Mesodermal cell (in vitro differentiated cells): Measurements from ENCODE around the gene SNTG2.

Source experiments
- H3K27ac ChIP-seq: 2 replicates; pipeline ENCODE4 v1.7.0; 2013; ENCODE audit warnings: mild to moderate bottlenecking, low read depth, low read length, moderate library complexity; ENCODE audit not compliant: severe bottlenecking
- H3K36me3 ChIP-seq: 2 replicates; pipeline ENCODE4 v1.7.1; 2013; ENCODE audit warnings: mild to moderate bottlenecking, low read length, moderate library complexity; ENCODE audit not compliant: control insufficient read depth, insufficient read depth
- H3K4me1 ChIP-seq: one replicate; pipeline ENCODE4 v1.7.1; 2013; ENCODE audit warnings: mild to moderate bottlenecking, low read length; ENCODE audit not compliant: insufficient read depth, control insufficient read depth, poor library complexity, severe bottlenecking
- H3K4me3 ChIP-seq: 2 replicates; pipeline ENCODE4 v1.7.0; 2013; ENCODE audit warnings: low read length, control low read depth, mild to moderate bottlenecking; ENCODE audit not compliant: insufficient read depth, poor library complexity, severe bottlenecking; ENCODE audit errors: extremely low read depth
- H3K9me3 ChIP-seq: 2 replicates; pipeline ENCODE4 v1.7.1; 2013; ENCODE audit warnings: mild to moderate bottlenecking, low read length, moderate library complexity; ENCODE audit not compliant: control insufficient read depth
- WGBS, 2 experiments: methylation state at CpG; one replicate each; pipeline ENCODE4 v1.1.5; 2013; ENCODE audit warnings: missing lambda C conversion rate in 2 of 2; ENCODE audit not compliant: insufficient coverage in 2 of 2; 5-methylcytosine and 5-hydroxymethylcytosine counted together

Gene SNTG2

GRCh38 chr2:1254662-1255343 is 304.2 kb downstream of the SNTG2 start:
- H3K36me3 ChIP-seq = no peaks in the 10 kb centered on the region
- no peak overlapping the region for H3K4me3 ChIP-seq
- H3K27ac ChIP-seq = no peak overlapping the region
- WGBS, 2 experiments = 84 to 90% methylated on average over 13 to 16 of the region's 18 CpGs
- no peaks in the 10 kb centered on the region for H3K4me1 ChIP-seq
- no peaks in the 10 kb centered on the region for H3K9me3 ChIP-seq

- H3K36me3 ChIP-seq = no peaks in the 10 kb centered on the region
- no peaks in the 10 kb centered on the region for H3K9me3 ChIP-seq
- no peaks in the 10 kb centered on the region for H3K4me1 ChIP-seq
- H3K4me3 ChIP-seq = no peak overlapping the region
- 76 to 85% methylated on average over 7 to 8 of the region's 10 CpGs for WGBS, 2 experiments
- H3K27ac ChIP-seq = no peak overlapping the region
Observed at GRCh38 chr2:1256632-1257324, 306.1 kb downstream of the SNTG2 start.

GRCh38 chr2:1257334-1257733 is 306.7 kb downstream of the SNTG2 start:
- H3K27ac ChIP-seq = no peak overlapping the region
- no peaks in the 10 kb centered on the region for H3K9me3 ChIP-seq
- H3K4me3 ChIP-seq = no peak overlapping the region
- 58 to 83% methylated on average over 5 to 8 of the region's 11 CpGs for WGBS, 2 experiments
- no peaks in the 10 kb centered on the region for H3K4me1 ChIP-seq
- no peaks in the 10 kb centered on the region for H3K36me3 ChIP-seq

- no peak overlapping the region for H3K27ac ChIP-seq
- H3K9me3 ChIP-seq = no peaks in the 10 kb centered on the region
- no peaks in the 10 kb centered on the region for H3K4me1 ChIP-seq
- no peaks in the 10 kb centered on the region for H3K36me3 ChIP-seq
- WGBS, 2 experiments = 91 to 92% methylated on average over 5 to 8 of the region's 9 CpGs
- H3K4me3 ChIP-seq = no peak overlapping the region
Observed at GRCh38 chr2:1259746-1260145, 309.1 kb downstream of the SNTG2 start.

- no peaks in the 10 kb centered on the region for H3K9me3 ChIP-seq
- WGBS, 2 experiments = 91 to 93% methylated on average over 26 of the region's 29 CpGs
- no peak overlapping the region for H3K27ac ChIP-seq
- no peaks in the 10 kb centered on the region for H3K36me3 ChIP-seq
- H3K4me3 ChIP-seq = no peak overlapping the region
- H3K4me1 ChIP-seq = no peaks in the 10 kb centered on the region
Observed at GRCh38 chr2:1262609-1263008, 312.0 kb downstream of the SNTG2 start.

- no peak overlapping the region for H3K4me3 ChIP-seq
- H3K27ac ChIP-seq = no peak overlapping the region
- 85 to 90% methylated on average over 4 of the region's 4 CpGs for WGBS, 2 experiments
- no peaks in the 10 kb centered on the region for H3K9me3 ChIP-seq
- no peaks in the 10 kb centered on the region for H3K4me1 ChIP-seq
- no peaks in the 10 kb centered on the region for H3K36me3 ChIP-seq
Observed at GRCh38 chr2:1265454-1265853, 314.8 kb downstream of the SNTG2 start.

GRCh38 chr2:1266351-1266750 is 315.7 kb downstream of the SNTG2 start:
- WGBS, 2 experiments = 84 to 100% methylated on average over 2 to 4 of the region's 12 CpGs
- Histone ChIP-seq H3K9me3 (no peaks in the 10 kb centered on the region), H3K4me1 (no peaks in the 10 kb centered on the region), H3K27ac (no peak overlapping the region), H3K4me3 (no peak overlapping the region), H3K36me3 (no peaks in the 10 kb centered on the region)

GRCh38 chr2:1268034-1268433 is 317.4 kb downstream of the SNTG2 start:
- no peak overlapping the region for H3K4me3 ChIP-seq
- no peaks in the 10 kb centered on the region for H3K36me3 ChIP-seq
- no peaks in the 10 kb centered on the region for H3K9me3 ChIP-seq
- WGBS, 2 experiments = 75 to 80% methylated on average over 2 of the region's 7 CpGs
- H3K4me1 ChIP-seq = no peaks in the 10 kb centered on the region
- H3K27ac ChIP-seq = no peak overlapping the region

GRCh38 chr2:1269812-1270211 is 319.2 kb downstream of the SNTG2 start:
- WGBS, 2 experiments = 83 to 84% methylated on average over 8 of the region's 8 CpGs
- Histone ChIP-seq H3K36me3 (no peaks in the 10 kb centered on the region), H3K27ac (no peak overlapping the region), H3K4me3 (no peak overlapping the region), H3K9me3 (no peaks in the 10 kb centered on the region), H3K4me1 (no peaks in the 10 kb centered on the region)

GRCh38 chr2:1272835-1273234 is 322.2 kb downstream of the SNTG2 start:
- Histone ChIP-seq H3K9me3 (peaks cover 5% of the 10 kb centered on the region), H3K36me3 (no peaks in the 10 kb centered on the region), H3K4me1 (no peaks in the 10 kb centered on the region), H3K27ac (no peak overlapping the region), H3K4me3 (no peak overlapping the region)
- WGBS, 2 experiments = 94 to 98% methylated on average over 11 to 17 of the region's 18 CpGs

GRCh38 chr2:1277634-1278033 is 327.0 kb downstream of the SNTG2 start:
- no peak overlapping the region for H3K4me3 ChIP-seq
- no peak overlapping the region for H3K27ac ChIP-seq
- 88 to 97% methylated on average over 4 to 5 of the region's 6 CpGs for WGBS, 2 experiments
- no peaks in the 10 kb centered on the region for H3K4me1 ChIP-seq
- peaks cover 5% of the 10 kb centered on the region for H3K9me3 ChIP-seq
- H3K36me3 ChIP-seq = no peaks in the 10 kb centered on the region
